IMR-90 (cell line): ENCODE data around the gene WNT16. TPM values are rescaled to one million over a fixed set of nuclear protein-coding genes. Genes with fewer than 3 reads are reported as not detected.

ENCODE experiments used
- ATAC-seq: fragments of 200-7000 bp; cut with Tn5 transposase; 2 replicates; pipeline ENCODE4 v1.9.1; 2020; ENCODE audit warnings: low read depth, mild to moderate bottlenecking, moderate library complexity
- BruUV-seq: library from RNA; stranded (reverse); fragments of 400-500 nt; replicated peaks from 2 replicates; lab custom pipeline; 2021; lab: Mats Ljungman, UMichigan
- CTCF ChIA-PET: fragments of 300-600 bp; formaldehyde crosslinking; extraction: SDS; loops from one replicate; lab custom pipeline; 2021; ENCODE audit warnings: antibody characterized with exemption; lab: Yijun Ruan, JAX
- POLR2A ChIA-PET: fragments of 300-600 bp; sonication (Branson Sonifier 250); formaldehyde crosslinking; loops from one replicate; lab custom pipeline; 2022; ENCODE audit warnings: antibody characterized with exemption; ENCODE audit not compliant: unreplicated experiment; lab: Charles Lee
- DNase-seq: peaks from one replicate; pipeline ENCODE4 v3.0.0; 2013
- H2AFZ ChIP-seq: replicated peaks from 2 replicates; pipeline ENCODE3; 2013; ENCODE audit warnings: low read length, mild to moderate bottlenecking; ENCODE audit not compliant: poor library complexity
- H2AK5ac ChIP-seq: 2 replicates; pipeline ENCODE4 v1.6.1; 2013; ENCODE audit warnings: low read depth, low read length, inconsistent platforms
- H2AK9ac ChIP-seq: replicated peaks from 2 replicates; pipeline ENCODE3; 2013; ENCODE audit warnings: mild to moderate bottlenecking, low read depth, low read length, moderate library complexity; ENCODE audit not compliant: poor library complexity
- H2BK120ac ChIP-seq: 2 replicates; pipeline ENCODE4 v1.6.1; 2013; ENCODE audit warnings: low read depth, low read length, inconsistent platforms
- H2BK15ac ChIP-seq: 3 replicates; pipeline ENCODE4 v1.6.1; 2013; ENCODE audit warnings: low read depth, low read length, inconsistent platforms
- H2BK20ac ChIP-seq: 2 replicates; pipeline ENCODE4 v1.6.1; 2013; ENCODE audit warnings: low read depth, mild to moderate bottlenecking, inconsistent platforms, low read length, moderate library complexity
- H2BK5ac ChIP-seq: 2 replicates; pipeline ENCODE4 v1.6.1; 2013; ENCODE audit warnings: mild to moderate bottlenecking, low read depth, low read length, inconsistent platforms; ENCODE audit not compliant: poor library complexity, severe bottlenecking
- H3K14ac ChIP-seq: replicated peaks from 2 replicates; pipeline ENCODE4 v1.6.1; 2013; ENCODE audit warnings: low read depth, low read length, inconsistent platforms
- H3K18ac ChIP-seq: 2 replicates; pipeline ENCODE4 v1.6.1; 2013; ENCODE audit warnings: low read depth, low read length, control low read depth
- H3K23ac ChIP-seq: 2 replicates; pipeline ENCODE4 v1.6.1; 2013; ENCODE audit warnings: low read depth, low read length, inconsistent platforms
- H3K27ac ChIP-seq: 2 replicates; pipeline ENCODE4 v1.5.1; 2013; ENCODE audit warnings: mild to moderate bottlenecking, control low read depth, low read length; ENCODE audit not compliant: insufficient read depth
- H3K27me3 ChIP-seq: 2 replicates; pipeline ENCODE4 v1.6.1; 2013; ENCODE audit warnings: low read length; ENCODE audit not compliant: control insufficient read depth, insufficient read depth
- H3K36me3 ChIP-seq: 2 replicates; pipeline ENCODE4 v1.6.1; 2013; ENCODE audit warnings: low read length, mixed read lengths; ENCODE audit not compliant: control insufficient read depth, insufficient read depth
- H3K4ac ChIP-seq: 2 replicates; pipeline ENCODE4 v1.6.1; 2013; ENCODE audit warnings: low read depth, low read length, inconsistent platforms
- H3K4me1 ChIP-seq: 2 replicates; pipeline ENCODE4 v1.6.1; 2013; ENCODE audit warnings: low read length, mixed read lengths; ENCODE audit not compliant: control insufficient read depth, insufficient read depth
- H3K4me2 ChIP-seq: 2 replicates; pipeline ENCODE4 v1.6.1; 2013; ENCODE audit warnings: low read depth, mild to moderate bottlenecking, control low read depth, low read length, moderate library complexity
- H3K4me3 ChIP-seq: 2 replicates; pipeline ENCODE4 v1.5.1; 2013; ENCODE audit warnings: low read depth, mild to moderate bottlenecking, control low read depth, low read length, moderate library complexity; ENCODE audit not compliant: insufficient read depth
- H3K56ac ChIP-seq: 2 replicates; pipeline ENCODE4 v1.6.1; 2013; ENCODE audit warnings: low read length, inconsistent platforms; ENCODE audit not compliant: insufficient read depth; ENCODE audit errors: extremely low read depth
- H3K79me1 ChIP-seq, 2 experiments: 2 replicates each; pipeline ENCODE4 v1.6.1; 2013; ENCODE audit warnings: low read length in 2 of 2, inconsistent platforms in 1 of 2, low read depth in 1 of 2
- H3K9ac ChIP-seq: 2 replicates; pipeline ENCODE4 v1.6.1; 2013; ENCODE audit warnings: low read depth, low read length, control low read depth
- H3K9me1 ChIP-seq: 2 replicates; pipeline ENCODE4 v1.6.1; 2013; ENCODE audit warnings: low read length, inconsistent platforms; ENCODE audit not compliant: insufficient read depth
- H3K9me3 ChIP-seq: 2 replicates; pipeline ENCODE4 v1.6.1; 2013; ENCODE audit warnings: low read length; ENCODE audit not compliant: control insufficient read depth, insufficient read depth
- H4K20me1 ChIP-seq: 2 replicates; pipeline ENCODE4 v1.6.1; 2013; ENCODE audit warnings: low read length, inconsistent platforms; ENCODE audit not compliant: insufficient read depth
- H4K5ac ChIP-seq: 2 replicates; pipeline ENCODE4 v1.6.1; 2013; ENCODE audit warnings: mild to moderate bottlenecking, low read depth, low read length, control low read depth
- H4K8ac ChIP-seq, 2 experiments: 2 replicates each; pipeline ENCODE4 v1.6.1; 2013; ENCODE audit warnings: low read depth in 2 of 2, low read length in 2 of 2, control low read depth in 1 of 2, inconsistent platforms in 1 of 2
- H4K91ac ChIP-seq: 2 replicates; pipeline ENCODE4 v1.6.1; 2013; ENCODE audit warnings: low read depth, low read length, inconsistent platforms; ENCODE audit not compliant: insufficient read depth
- MAFK ChIP-seq: IDR thresholded peaks from 2 replicates; pipeline ENCODE4 v1.6.1; 2012; ENCODE audit warnings: low read depth, low read length, improper control_type of control experiment
- RAD21 ChIP-seq: IDR thresholded peaks from 2 replicates; pipeline ENCODE4 v1.6.1; 2012; ENCODE audit warnings: low read length, improper control_type of control experiment
- WGBS, 2 experiments: methylation state at CpG; one replicate each; pipeline versions ENCODE4 v1.1.5 to v1.1.7; 2013; ENCODE audit warnings: missing lambda C conversion rate in 2 of 2; ENCODE audit not compliant: insufficient read length in 1 of 2; ENCODE audit errors: extremely low coverage in 2 of 2; 5-methylcytosine and 5-hydroxymethylcytosine counted together
- dilution Hi-C: fragments of 300-500 bp; cut with HindIII; formaldehyde crosslinking; loops from one replicate; pipeline ENCODE4 v1.14.3; 2018; ENCODE audit warnings: low sequenced_read_pairs; ENCODE audit not compliant: unreplicated experiment
- in situ Hi-C: fragments of 300-500 bp; cut with MboI; formaldehyde crosslinking; loops from 3 replicates; pipeline ENCODE4 v1.14.3; 2019; ENCODE audit warnings: low sequenced_read_pairs, inconsistent platforms, mixed read lengths
- intact Hi-C: fragments of 100-400 bp; cut with micrococcal nuclease; formaldehyde crosslinking; loops from 2 replicates; pipeline ENCODE4 v1.10.0; 2022
- polyA plus RNA-seq, 3 experiments: library from polyadenylated mRNA; depleted of rRNA; stranded (reverse); fragments of >200 nt; gene quantifications; 2 replicates each; pipeline ENCODE4 v1.2.3, GENCODE V29; 2012; ENCODE audit warnings: low replicate concordance in 1 of 3
- total RNA-seq: library from RNA; depleted of rRNA; stranded (reverse); fragments of >200 nt; gene quantifications from 2 replicates; pipeline ENCODE4 v1.2.3, GENCODE V29; 2012
- TF ChIP-seq, protein P1 (sequence below): fragments of 150-350 bp; IDR thresholded peaks from 2 replicates; pipeline ENCODE4 v1.6.1; 2016; ENCODE audit warnings: low read depth, mild to moderate bottlenecking, low read length, moderate library complexity, borderline replicate concordance

Gene WNT16
- total and polyA plus RNA-seq, 2 of the 4 experiments (the other 2 are of a cell fraction), result 0.68 to 1.1 TPM

GRCh38 chr7:121322460-121322859 lies 6.3 kb upstream of the WNT16 start:
- H2BK5ac ChIP-seq, result no peak overlapping the region
- H4K5ac ChIP-seq, result no peak overlapping the region
- no peak overlapping the region for H4K91ac ChIP-seq
- no peaks in the 10 kb centered on the region for H4K20me1 ChIP-seq
- BruUV-seq, result no TSS peak
- DNase-seq (no peak), ATAC-seq (no peak)
- no peak overlapping the region for H3K4me2 ChIP-seq
- ChIA-PET CTCF (no interaction called here), POLR2A (no interaction called here)
- H3K4me3 ChIP-seq, result no peak overlapping the region
- H3K79me1 ChIP-seq, result no peaks in the 10 kb centered on the region
- no peak overlapping the region for H2AK5ac ChIP-seq
- H3K9me3 ChIP-seq, result no peaks in the 10 kb centered on the region
- no peak overlapping the region for H2AK9ac ChIP-seq
- no peak for TF ChIP-seq RAD21
- TF ChIP-seq, protein P1, sequence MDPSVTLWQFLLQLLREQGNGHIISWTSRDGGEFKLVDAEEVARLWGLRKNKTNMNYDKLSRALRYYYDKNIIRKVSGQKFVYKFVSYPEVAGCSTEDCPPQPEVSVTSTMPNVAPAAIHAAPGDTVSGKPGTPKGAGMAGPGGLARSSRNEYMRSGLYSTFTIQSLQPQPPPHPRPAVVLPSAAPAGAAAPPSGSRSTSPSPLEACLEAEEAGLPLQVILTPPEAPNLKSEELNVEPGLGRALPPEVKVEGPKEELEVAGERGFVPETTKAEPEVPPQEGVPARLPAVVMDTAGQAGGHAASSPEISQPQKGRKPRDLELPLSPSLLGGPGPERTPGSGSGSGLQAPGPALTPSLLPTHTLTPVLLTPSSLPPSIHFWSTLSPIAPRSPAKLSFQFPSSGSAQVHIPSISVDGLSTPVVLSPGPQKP, result no peak
- TF ChIP-seq MAFK, result peak; percentile 44
- no peaks in the 10 kb centered on the region for H3K36me3 ChIP-seq
- H4K8ac ChIP-seq, result no peak overlapping the region
- in situ Hi-C loops, result no loop called here
- H3K9ac ChIP-seq, result no peak overlapping the region
- H3K4me1 ChIP-seq, result no peaks in the 10 kb centered on the region
- dilution Hi-C loops, result no loop called here
- H3K4ac ChIP-seq, result no peak overlapping the region
- intact Hi-C loops, result no loop called here
- H2BK20ac ChIP-seq, result no peak overlapping the region
- H3K18ac ChIP-seq, result no peak overlapping the region
- no peak overlapping the region for H3K23ac ChIP-seq
- H3K27me3 ChIP-seq, result no peaks in the 10 kb centered on the region; the same call in 1 of the 2 replicates
- no peak overlapping the region for H2BK15ac ChIP-seq
- H3K27ac ChIP-seq, result no peak overlapping the region
- no peak overlapping the region for H3K14ac ChIP-seq
- no peak overlapping the region for H3K56ac ChIP-seq
- no peak overlapping the region for H2BK120ac ChIP-seq
- no peak overlapping the region for H2AFZ ChIP-seq
- no CpG with 5 or more reads among the region's 3 CpGs for WGBS, 2 experiments
- H3K9me1 ChIP-seq, result no peaks in the 10 kb centered on the region
